HG03039 (cell line): Measurements from ENCODE around the gene WAC.

ENCODE experiments used
- ATAC-seq: cut with Tn5 transposase; IDR thresholded peaks from one replicate; pipeline ENCODE4 v1.9.1; 2021; ENCODE audit warnings: mild to moderate bottlenecking, moderate library complexity; ENCODE audit not compliant: unreplicated experiment

Gene WAC

GRCh38 chr10:28663576-28664368 is 130.9 kb downstream of the WAC start:
- ATAC-seq = no peak

- ATAC-seq = no peak
Measured at GRCh38 chr10:28664369-28664740, 131.4 kb downstream of the WAC start.

DNA sequence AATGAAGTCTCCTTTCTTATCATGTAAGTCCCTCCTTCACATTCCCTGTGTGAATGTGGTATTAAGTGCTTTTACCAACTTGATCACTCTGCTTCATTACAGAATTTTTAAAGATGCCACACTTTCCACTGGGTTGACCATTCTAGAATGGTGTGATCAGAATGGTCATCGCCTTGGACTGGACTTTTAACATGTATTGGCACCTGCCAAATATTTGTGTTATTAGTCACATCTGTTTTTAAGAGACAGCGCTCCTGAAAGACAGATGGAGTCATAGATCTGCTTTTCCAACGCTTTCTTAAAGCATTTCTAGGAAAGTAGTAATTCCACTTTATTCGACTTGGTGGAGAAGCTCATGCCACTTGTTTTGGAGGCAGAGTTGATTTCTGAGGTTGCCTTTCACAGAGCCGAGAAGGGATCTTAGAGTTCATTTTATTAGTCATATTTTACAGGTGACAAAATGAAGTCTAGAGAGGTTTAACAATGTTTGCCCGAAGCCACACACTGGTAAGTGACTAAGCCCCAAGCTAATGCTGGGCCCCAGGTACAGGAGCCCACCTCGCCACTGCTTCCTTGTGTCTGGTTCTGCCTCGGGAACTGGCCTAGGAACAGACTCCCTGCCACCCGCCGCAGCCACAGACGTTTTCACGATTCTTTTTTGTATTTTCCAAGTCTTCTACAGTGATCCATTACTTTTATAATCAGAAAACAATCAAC is 134.0 kb downstream of the WAC start:
- ATAC-seq = no peak

DNA sequence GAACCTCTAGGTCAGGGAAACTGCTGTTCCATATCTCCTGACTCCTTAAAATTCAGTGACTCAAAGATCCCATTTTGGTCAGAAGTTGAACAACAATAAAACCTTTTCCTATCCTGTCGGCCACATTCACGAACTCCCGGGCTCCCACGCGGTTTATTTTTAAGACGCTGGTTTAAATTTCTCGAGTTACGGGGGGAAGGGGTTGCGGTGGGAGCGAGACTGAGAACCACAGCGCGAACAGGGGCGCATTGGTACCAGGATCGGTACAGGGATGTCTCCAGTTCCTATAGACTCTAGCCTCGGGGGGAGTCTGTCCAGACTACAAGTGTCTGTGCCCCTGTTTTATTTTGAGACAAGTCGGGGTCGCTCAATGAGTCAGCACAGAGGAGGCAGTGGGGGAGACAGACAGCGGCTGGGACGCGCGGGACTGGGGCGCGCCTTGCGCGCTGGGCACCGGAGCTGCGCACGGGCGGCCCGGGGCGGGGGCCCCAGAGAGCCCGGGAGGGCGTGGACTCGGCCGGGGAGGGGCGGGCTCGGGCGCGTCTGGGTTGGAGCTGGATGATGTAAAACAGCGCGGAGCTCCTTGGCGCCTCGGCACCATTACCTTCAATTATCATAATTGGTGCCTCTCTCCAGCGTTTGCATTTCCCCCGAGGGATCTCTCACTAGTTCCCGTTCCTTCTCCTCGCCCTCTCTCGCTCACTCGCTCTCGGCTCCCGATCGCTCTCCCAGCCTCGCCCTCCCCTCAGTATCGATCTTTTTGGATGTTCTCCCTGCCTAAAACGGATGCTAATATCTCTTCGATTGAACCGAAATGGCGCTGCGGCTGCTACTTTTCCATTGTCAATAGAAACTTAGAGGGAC is 135.7 kb downstream of the WAC start:
- no peak for ATAC-seq

GRCh38 chr10:28669227-28670173 is 136.6 kb downstream of the WAC start:
- no peak for ATAC-seq
